GM21717 (cell line): ENCODE data around the gene CCDC70.

ENCODE experiments used
- ATAC-seq: cut with Tn5 transposase; IDR thresholded peaks from one replicate; pipeline ENCODE4 v1.9.1; 2021; ENCODE audit warnings: mild to moderate bottlenecking, moderate library complexity; ENCODE audit not compliant: unreplicated experiment

Gene CCDC70

GRCh38 chr13:51828730-51829567 lies 32.8 kb upstream of the CCDC70 start:
- ATAC-seq, result no peak

DNA sequence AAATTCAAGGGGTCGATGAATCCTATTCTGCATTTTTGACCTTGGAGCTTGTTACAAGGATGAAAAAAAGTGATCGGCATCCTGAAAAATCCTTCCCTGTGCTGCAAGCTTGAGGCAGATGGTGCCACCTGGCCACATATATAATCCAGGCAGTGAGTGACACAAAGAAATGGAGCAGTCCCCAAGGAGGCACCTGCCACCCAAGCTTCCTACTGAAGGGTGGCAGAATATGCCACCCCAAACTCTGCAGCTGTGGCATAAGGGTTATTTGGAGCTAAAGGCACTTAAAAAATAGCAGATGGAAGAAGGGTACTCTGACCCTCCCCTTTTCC lies 32.2 kb upstream of the CCDC70 start:
- no peak for ATAC-seq

GRCh38 chr13:51831519-51831918 lies 30.2 kb upstream of the CCDC70 start:
- ATAC-seq, result no peak

DNA sequence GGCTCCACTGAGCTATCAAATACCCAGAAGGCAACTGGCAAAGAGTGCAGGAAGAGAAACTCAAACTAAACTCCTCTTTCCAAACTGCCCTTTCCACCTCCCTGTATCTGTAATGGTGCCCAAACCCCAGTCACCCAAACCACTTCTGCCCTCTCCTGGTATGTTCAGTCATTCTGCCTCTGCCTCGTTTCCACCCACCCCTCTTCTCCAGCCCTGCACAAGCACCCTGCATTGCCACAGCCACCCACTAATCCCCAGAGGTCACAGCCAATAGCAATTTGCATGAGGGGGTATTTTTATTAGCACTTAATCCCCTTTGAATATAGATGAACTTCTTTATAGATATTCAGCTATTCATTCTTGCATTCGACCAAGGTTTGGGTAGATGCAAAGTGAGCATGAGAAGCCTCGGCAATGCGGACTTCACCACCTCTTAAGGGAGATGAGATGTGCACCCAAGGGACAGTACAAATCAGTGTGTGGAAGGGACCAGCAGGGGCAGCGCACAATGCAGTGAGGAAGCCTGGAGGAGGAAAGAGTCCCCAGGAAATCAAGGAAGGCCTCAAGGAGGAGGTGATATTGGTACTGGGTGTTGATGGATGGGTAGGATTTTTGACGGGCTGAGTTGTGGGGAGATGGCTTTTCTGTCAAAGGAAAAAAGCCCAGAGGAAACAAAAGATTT lies 29.2 kb upstream of the CCDC70 start:
- peak; percentile 80 for ATAC-seq

- no peak for ATAC-seq
Measured at GRCh38 chr13:51833980-51834379, 27.8 kb upstream of the CCDC70 start.

DNA sequence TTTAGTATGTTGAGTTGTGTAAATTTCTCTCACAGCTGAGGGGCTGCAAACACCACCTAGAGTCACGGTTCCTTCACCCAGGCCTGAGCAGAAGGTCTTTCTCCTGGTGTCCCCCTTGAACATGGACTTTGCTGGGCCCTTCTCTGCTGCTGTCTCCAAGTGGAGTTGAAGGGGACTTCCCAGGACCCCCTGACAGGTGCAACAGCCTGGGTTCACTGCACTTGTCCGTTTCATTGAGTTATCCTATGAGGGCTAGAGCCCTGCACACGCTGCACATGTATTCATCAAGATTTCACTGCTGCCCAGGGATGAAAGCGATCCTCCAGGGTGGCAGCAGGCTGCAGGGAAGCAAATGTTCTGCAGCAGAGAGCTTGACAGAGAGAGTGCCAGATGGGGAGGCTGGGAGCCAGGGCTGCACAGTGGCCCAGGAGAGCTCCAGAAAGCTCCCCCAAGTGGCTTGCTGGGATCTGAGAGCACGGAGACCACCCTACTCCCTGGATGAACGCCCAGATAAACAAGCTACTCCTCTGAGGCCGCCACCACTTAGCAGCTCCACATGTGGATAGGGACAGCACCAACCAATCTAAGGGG lies 27.1 kb upstream of the CCDC70 start:
- ATAC-seq, result no peak

DNA sequence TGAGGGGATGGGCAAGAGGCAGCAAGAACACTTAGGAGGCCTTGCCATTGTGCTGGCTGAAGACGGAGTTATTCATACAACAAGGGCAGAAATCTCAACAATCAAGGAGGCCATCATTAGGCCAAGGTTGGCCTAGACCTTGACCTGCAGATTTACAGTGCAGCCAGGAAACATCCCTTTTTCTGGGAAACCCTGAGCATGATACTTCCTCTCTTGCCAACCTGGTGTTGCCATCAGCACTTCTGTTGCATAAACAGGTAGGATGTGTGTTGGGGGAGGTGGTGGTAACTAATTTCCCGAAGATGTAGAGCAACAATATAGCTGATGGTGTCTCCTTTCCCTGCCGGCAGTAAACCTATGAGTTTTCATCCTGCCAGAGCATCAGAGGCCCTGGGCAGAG lies 24.8 kb upstream of the CCDC70 start:
- no peak for ATAC-seq

DNA sequence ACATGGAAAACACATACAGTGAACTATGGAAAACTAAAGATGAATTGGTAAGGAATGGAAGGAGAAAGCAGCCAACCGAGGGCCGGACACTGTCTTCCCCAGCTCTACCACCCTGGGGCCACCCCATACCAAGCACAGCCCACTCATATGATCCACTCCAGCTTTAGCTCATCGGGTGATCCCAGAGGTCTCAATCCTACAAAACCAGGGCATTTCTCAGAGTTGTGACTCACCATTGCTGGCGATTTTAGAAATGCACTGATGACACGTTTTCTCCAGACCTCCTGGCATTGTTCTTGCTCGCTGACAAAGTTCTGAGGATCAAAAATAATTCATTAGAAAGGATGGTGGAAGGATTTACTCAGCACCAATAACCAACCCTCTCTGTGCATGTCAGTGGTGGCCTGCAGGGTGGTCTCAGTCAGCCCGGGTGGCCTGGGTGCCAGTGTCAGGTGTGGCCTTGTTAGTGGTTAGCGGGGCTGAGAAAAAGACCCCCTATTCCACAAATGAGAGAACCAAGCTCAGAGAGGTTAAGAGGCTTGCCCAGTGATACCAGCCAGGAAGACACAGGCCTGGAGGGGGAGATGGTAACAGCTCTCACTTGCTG lies 23.4 kb upstream of the CCDC70 start:
- ATAC-seq, result no peak

GRCh38 chr13:51839711-51840540 lies 21.8 kb upstream of the CCDC70 start:
- ATAC-seq, result no peak

DNA sequence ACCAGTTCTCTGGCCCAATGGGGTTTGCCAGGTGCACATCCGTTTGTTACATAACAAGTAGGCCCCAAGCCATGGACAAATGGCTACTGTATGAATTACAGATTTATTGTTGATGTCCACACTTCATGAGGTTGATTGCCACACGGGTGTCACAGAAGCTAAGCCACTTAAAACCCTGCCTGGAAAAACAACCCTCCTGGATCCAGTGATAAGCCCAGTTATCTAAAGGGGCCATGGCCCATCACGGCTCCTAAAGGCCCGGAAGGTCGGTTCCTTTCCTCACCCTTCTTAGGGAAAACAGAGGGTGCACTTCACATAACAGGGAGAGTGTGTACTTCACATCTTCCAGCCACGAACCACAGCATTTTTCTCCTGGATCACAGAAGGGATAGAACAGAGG lies 20.9 kb upstream of the CCDC70 start:
- no peak for ATAC-seq

DNA sequence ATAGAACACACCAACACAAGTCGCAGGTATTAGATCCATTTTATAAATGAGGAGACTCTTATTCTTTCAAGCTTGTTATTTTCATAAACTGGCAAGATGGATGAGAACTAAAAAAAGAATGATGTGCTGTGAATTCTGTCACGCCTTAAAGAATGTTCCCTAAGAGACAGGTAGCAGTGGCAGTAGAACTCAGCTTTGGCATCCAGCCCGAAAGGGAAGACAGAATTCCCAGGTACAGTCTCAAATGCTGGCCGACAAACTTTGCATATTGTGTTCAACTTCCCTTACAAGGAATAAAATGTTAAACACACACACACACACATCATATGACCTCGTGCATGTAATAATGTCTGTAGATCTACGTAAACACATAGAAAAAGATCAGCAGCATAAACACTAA lies 20.0 kb upstream of the CCDC70 start:
- no peak for ATAC-seq

GRCh38 chr13:51843529-51843928 lies 18.2 kb upstream of the CCDC70 start:
- no peak for ATAC-seq

DNA sequence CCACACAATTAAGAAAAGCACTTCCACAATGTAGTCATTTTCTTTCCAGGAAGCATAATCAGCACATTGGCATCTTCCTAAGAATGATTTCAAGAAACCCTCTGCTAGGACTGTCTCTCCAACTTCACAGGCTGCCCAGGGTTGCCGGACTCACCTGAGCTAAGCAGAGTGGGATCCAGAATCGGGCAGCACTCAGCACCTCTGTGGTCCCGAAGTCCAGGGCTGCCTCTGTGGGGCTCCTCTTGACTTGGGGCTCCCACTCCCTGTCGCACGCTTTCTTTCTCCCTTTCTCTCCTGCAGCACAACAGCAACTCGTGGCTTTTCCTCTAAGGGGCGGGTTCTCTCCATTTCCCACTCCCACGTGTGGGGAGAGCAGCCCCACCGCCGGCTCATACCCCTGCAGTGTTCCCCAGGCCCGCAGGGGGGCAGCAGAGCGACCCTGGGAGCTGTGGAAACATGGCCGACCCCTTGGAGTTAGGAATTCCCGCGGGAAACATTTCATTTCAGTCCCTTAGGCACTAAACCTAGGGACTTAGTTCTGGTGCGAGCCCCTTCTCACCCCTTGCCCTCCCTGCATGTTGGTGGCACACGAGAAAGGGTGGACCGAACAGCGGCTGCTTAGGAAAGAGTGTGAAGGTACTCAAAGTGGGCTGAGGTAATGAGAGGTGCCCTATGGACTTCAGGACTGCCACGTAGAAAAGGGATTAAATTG lies 16.8 kb upstream of the CCDC70 start, which contains the start of gene TMEM272:
Gene TMEM272 (minus strand): TSS at position 316 of the 712 bp plus-strand sequence. CDS start 6,647 bp downstream, outside the sequence.
- no peak for ATAC-seq

GRCh38 chr13:51845574-51846318 lies 16.0 kb upstream of the CCDC70 start:
- no peak for ATAC-seq

- ATAC-seq, result no peak
Measured at GRCh38 chr13:51846756-51847155, 15.0 kb upstream of the CCDC70 start.

GRCh38 chr13:51848674-51849073 lies 13.1 kb upstream of the CCDC70 start:
- ATAC-seq, result no peak

DNA sequence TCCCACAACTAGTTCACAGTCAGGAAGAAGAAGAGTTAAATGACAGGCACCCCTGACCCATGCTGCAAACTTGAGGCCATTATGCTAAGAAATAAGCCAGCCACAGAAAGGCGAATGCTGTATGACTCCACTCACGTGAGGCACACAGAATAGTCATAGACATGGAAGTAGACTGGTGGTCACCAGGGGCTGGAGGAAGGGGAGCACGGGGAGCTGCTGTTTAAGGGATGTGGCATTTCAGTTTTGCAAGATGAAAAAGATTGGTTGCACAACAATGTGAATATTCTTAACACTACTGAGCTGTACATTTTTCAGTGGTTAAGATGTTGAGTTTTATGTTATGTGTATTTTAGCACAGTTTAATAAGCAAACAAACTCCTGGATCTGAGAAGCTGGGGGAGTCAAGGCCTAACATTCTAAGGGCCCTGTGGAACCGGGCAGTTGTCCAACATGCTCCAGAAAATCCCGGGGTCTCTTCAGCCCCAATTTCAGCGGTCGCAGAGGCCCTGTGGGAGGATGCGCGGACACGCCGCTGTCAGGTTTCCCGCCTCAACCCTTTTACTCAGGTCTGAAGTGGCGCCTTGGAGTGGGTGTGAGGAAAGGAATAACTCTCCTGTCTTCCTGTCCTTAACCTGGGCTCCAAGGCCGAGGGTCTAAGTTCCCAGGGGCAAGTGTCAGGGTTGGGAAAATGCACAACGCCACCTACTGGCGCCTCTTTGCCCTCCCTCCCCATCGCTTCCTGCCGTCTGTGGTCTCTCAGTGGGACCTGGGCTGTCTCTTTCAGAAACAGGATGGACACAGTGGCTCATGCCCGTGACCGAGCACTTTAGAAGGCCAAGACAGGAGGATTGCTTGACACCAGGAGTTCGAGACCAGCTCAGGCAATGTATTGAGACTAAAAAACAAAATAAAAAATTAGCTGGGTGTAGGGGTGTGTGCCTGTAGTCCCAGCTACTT lies 12.3 kb upstream of the CCDC70 start:
- no peak for ATAC-seq

DNA sequence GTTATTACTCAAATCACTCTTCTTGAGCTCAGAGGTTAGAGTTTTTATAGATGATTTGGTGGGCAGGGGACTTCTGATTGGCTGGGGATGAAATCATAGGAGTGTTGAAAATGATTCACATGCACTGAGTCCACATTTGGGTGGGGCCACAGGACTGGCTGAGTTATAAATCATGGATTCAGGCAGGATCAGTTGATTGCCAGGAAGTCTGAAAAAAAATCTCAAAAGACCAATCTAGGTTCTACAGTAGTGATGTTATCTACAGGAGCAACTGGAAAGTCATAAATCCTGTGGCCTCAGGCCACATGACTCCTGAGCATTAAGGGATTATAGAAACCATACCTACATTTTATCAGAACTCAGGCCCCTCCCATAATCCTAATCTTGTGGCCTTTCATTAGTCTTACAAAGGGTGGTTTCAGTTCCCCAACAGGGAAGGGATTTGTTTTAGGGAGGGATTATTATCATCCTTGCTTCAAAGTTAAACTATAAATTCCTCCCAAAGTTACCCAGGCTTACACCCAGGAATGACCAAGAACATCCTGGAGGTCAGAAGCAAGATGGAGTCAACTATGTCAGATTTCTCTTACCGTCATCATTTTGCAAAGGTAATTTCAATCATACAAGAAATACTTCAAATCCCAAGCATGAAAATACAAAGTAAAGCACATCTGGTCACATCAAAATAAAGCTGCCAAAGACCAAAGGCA lies 5.6 kb upstream of the CCDC70 start:
- no peak for ATAC-seq
